Activated CD4-positive, CD25-positive, alpha-beta regulatory T cell (primary cell): ENCODE data around the gene SPIB.
A peak's percentile ranks its signal among the peaks of the same experiment; 100 is the strongest.
"Not testable (repeated sequence)": the region's sequence is repeated elsewhere in the genome, so short reads cannot be mapped to it uniquely, and the experiment has no call there.

Experiments used
- DNase-seq, 4 experiments: peaks; one replicate each; lab custom pipeline; 2025; lab: John Stamatoyannopoulos, UW

Gene SPIB

GRCh38 chr19:50418176-50419021, at the start of gene SPIB:
Gene SPIB (plus strand): TSS chr19:50418938. CDS start chr19:50418963, 25 bp downstream.
- DNase-seq: no peak

DNA sequence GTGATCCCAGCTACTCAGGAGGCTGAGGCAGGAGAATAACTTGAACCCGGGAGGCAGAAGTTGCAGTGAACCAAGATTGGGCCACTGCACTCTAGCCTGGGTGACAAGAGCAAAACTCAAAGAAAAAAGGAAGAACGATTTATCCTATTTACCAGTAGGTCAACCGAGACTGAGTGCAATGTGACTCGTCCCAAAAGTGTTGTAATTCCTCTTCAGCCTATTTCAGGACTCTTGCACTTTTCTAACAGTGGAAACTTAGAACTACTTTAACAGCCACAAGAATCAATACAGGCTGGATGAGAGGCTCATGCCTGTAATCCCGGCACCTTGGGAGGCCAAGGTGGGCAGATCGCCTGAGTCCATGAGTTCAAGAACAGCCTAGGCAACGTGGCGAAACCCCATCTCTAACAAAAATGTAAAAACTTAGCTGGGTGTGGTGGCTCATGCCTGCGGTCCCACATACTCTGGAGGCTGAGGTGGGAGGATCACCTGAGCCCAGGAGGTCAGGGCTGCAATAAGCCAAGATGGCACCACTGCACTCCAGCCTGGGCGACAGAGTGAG, 46.7 kb upstream of the SPIB start:
- no peak for DNase-seq

GRCh38 chr19:50376166-50377050, 42.3 kb upstream of the SPIB start, which contains the start of gene NR1H2:
Gene NR1H2 (plus strand): TSS chr19:50376457. CDS start chr19:50377606, 1,149 bp downstream.
- DNase-seq: peak; percentile 85 to 88 (median 86)

GRCh38 chr19:50377051-50377461, 41.7 kb upstream of the SPIB start:
- DNase-seq: peak in 2 of 4 experiments; percentile 35 to 37

DNA sequence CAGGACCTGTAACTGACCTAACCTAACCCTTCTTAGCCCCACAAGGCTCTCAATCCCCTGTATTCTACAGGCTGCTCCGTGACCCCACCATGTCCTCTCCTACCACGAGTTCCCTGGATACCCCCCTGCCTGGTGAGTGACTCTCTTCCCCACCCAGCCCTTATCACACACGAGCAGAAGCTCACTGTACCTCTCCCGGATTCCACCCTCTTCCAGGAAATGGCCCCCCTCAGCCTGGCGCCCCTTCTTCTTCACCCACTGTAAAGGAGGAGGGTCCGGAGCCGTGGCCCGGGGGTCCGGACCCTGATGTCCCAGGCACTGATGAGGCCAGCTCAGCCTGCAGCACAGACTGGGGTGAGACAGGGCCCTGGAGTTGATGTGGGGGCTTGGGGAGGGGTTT, 41.2 kb upstream of the SPIB start:
- DNase-seq: no peak

GRCh38 chr19:50378169-50378862, 40.4 kb upstream of the SPIB start:
- no peak for DNase-seq

DNA sequence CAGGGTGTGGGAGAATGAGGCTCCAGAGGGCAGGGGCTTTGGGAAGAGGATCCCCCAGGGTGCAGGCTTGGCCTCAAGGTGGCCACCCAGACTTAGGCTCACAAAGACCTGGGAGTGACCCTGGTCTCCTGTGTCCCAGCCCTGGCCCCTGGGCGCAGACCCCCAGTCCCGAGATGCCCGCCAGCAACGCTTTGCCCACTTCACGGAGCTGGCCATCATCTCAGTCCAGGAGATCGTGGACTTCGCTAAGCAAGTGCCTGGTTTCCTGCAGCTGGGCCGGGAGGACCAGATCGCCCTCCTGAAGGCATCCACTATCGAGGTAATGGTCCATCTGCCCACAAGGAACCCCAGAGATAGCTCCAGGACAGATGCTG, 39.9 kb upstream of the SPIB start:
- DNase-seq: no peak

DNA sequence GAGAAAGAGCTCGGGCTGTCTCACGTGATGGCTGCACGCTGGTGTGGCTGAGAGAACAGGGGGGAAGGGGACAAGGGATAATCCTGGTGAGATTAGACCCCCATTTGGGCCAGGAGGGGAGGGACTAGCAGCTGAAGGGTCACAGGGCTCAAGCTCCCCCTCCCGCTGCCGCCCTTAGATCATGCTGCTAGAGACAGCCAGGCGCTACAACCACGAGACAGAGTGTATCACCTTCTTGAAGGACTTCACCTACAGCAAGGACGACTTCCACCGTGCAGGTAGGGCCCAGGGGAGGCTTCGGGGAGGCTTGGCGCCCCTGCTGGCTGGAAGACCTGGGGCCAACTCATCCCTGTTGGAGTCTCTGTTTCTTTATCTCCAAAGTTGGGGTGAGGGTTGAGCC, 39.1 kb upstream of the SPIB start:
- no peak for DNase-seq

DNA sequence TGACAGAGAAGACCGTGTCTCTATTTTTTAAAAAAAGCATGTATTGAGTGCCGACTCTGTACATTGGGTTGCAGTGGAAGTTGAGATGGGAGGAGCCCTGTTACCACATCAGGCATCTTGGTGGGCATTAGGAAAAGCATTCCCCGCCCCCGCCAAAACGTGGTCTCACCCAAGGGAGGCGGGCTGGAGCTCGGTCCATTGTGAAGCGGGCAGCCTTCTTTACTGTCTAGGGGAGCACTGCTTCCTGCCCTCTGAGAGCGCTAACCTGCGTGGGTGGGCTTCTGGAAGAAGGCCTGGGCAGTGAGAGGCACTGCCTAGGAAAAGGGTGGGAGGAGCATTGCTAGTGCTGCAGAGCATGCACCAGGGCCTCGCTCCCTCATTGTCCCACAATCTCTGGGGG, 38.6 kb upstream of the SPIB start:
- no peak for DNase-seq

DNA sequence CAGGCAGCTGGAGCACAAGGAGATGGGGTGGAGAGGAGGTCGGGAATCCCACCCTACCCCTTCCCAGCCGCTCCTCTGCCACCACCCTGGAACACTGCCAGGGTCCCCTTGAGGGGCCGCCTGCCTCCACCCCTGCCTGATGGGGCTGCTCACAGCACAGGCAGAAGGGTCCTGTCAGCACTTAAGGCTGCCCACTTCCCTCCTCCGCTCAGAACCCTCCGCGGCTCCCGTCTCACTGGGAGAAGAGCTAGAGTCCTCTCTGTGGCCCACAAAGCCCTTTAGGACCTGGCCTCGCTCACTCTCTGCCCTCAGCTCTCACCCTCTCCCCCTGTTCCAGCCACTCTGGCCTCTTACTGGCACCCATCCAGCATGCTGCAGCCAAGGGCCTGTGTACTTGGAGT, 38.0 kb upstream of the SPIB start:
- DNase-seq: no peak

GRCh38 chr19:50381881-50382729, 36.6 kb upstream of the SPIB start:
- DNase-seq: no peak

DNA sequence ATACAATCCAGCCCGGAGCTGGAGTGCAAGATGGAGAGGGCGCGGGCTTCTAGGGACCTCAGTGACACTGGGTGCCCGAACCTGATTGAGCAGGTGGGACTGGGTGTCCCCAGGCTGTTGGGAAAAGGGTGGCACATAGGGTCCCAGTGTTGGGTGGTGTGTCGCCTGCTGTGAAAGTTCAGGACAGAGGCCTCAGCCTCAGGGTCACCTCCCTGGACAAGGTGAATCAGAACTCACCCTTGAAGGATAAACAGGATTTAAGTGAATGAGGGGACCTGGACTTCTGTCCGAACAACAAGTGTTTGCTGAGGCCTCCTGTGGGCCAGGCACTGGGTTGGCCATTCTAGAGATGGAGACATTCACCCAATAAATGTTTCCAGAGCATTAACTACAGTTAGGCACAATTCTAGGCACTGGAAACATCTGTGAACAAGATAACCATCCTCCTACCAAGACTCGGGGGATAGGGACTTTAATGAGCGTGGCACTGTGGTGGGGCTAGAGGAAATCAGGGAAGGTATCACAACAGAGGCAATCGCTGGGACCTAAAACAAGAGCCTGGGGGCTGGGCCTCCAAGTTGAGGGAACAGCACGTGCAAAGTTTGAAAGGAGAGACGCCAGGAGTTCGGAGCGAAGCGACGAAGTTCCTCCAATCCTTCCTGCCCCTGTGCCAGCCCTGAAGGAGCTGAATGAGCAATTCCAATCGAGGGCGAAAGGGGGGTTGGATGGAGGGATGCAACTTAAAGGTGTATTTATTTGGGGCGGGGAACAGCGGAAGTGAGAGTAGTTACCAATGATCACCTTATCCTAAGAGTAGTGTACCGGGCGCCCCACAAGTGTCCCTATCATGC, 35.5 kb upstream of the SPIB start:
- no peak for DNase-seq

DNA sequence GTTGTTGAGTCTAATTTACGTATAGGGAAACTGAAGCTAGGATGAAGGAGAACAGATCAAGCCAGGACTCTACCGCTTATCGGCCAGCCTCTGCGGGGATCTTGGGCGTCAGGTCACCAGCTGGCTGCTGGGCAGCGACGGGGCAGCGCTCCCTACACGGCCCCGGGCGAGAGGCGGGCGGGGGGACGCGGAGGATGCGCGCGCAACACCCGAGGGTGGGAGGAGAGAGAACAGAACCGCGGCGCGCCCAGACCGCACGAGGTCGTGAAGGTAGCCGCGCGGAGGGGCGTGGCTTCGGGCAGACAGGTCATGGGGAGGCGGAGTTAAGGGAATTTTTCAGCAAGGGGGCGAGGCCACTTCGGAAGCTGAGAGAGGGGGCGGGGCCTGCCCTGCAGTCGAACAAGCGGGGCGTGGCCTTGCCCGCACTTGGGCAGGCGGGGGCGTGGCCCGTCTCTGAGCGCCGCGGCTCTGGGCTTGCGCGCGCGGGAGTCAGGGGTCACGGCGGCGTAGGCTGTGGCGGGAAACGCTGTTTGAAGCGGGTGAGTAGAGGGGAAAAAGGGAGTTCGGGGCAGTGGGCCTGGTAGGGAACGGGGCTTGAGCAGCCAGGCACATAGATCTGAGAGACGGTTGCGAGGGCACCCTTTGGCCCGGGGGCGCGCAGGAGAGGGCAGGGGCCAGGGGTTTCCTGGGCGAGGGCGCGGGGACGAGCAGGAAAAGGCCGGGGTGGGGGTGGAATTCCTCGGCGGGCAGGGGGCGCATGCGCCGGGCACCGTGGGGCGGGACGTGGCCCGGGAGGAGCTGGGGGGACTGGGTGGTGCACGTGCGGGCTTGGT, 34.7 kb upstream of the SPIB start, which contains the start of gene POLD1:
POLD1 (plus strand) TSS at position 496 of the 833 bp plus-strand sequence. CDS start 14,505 bp downstream, outside the sequence.
- DNase-seq: peak; percentile 96 to 99 (median 98)

GRCh38 chr19:50384685-50385535, 33.8 kb upstream of the SPIB start:
- DNase-seq: no peak

DNA sequence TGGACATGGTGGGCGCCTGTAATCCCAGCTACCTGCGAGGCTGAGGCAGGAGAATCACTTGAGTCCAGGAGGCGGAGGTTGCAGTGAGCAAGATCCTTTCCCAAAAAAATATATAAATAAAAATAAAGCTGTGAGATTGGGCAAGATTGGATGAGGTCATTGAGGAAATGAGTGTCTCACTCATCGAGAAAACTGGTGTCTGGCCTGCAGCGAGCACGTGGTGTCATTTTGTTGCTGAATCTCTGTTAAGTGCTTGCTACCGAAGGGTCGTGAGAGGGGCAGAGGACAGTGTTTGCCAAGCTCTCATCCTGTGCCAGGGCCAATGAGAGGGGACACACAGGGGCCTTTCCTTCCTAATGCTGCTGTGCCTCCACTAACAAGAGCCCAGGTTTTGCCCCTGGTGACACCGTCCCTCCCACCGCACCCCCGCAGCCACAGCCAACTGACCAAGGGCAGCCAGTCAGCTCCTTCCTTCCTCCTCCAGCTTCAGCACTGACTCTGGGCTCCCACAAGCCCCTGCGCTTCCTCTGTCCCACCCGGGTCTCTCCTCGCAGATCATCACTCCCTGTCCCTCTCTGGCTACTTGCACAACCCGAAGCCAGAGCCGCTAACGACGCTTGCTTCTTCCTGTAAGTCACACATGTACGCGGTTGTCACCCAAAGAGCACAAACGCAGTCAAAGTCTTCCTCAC, 31.4 kb upstream of the SPIB start:
- DNase-seq: no peak

GRCh38 chr19:50387868-50388245, 30.9 kb upstream of the SPIB start:
- no peak for DNase-seq

DNA sequence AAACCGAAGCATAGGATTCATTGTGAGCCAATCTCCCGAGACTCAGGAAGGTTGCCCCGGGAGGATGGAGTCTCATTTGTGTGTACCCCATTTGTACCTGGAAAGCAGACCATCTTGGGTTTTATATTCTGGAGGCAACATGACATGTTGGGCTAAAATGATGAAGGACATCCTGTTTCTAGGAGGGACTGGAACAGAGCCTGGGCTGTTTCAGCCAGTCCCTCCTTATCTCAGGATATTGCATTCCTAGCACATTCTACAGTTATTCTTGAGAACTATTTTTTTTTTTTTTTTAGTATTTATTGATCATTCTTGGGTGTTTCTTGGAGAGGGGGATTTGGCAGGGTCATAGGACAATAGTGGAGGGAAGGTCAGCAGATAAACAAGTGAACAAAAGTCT, 28.4 kb upstream of the SPIB start:
- DNase-seq: not testable (repeated sequence)
